ENCODE data around the gene SYNGR1.

Gene SYNGR1

GRCh38 chr22:39432361-39432811 is 82.6 kb downstream of the SYNGR1 start:
- DNase-seq: no peak

GRCh38 chr22:39433476-39434242 is 83.9 kb downstream of the SYNGR1 start:
- DNase-seq: no peak

- DNase-seq: no peak
Observed at GRCh38 chr22:39434243-39434653, 84.5 kb downstream of the SYNGR1 start.

DNA sequence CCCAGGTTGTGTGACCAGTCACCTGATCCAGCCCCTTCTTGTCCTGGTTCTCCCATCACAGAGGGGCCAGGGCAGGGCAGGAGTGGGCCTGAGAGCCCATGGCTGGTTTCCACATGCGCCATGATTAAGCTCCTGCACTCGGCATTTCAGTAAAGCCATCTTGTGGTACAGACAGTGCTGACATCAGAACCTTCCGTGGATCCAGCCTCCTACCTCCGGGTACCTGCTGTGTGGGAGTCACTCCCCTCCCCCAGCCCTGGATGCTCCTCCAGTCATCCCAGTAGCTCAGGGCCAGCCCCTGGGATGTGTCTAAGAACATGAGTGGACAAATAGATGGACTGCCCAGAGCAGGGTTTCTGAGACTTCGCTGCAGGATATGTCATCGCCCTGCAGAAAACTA is 84.9 kb downstream of the SYNGR1 start:
- no peak for DNase-seq
